CD4-positive, alpha-beta T cell treated with Interleukin-15 for 1 hour (primary cell): ENCODE measurements around the gene ZNFX1.
"Not testable (repeated sequence)": the region's sequence is repeated elsewhere in the genome, so short reads cannot be mapped to it uniquely, and the experiment has no call there.

Experiments
- DNase-seq: peaks from one replicate; pipeline ENCODE4 v3.0.0-alpha.2; 2020

Gene ZNFX1

DNA sequence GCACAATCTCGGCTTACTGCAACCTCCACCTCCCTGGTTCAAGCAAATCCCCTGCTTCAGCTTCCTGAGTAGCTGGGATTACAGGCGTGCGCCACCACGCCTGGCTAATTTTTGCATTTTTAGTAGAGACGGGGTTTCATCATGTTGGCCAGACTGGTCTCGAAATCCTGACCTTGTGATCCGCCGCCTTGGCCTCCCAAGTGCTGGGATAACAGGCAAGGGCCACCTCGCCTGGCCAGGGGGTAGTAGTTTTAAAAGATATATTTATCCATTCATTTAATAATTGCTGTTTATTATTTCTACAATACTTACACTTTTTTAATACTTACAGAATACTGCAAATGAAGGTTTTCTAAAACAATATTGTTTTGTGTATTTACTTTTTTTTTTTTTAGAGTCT lies 74.1 kb downstream of the ZNFX1 start:
- DNase-seq = no peak

DNA sequence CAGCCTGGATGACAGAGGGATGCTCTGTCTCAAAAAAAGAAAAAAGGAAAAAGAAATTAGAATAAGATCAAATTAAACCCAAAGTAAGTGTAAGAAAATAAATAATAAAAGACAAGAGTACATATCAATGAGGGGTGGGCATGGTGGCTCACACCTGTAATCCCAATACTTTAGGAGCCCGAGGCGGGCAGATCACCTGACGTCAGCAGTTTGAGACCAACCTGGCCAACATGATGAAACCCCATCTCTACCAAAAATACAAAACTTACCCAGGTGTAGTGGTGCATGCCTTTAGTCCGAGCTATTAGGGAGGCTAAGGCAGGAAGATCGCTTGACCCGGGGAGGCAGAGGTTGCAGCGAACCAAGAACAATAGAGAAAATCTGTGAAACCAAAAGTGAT lies 74.8 kb downstream of the ZNFX1 start:
- DNase-seq = no peak

DNA sequence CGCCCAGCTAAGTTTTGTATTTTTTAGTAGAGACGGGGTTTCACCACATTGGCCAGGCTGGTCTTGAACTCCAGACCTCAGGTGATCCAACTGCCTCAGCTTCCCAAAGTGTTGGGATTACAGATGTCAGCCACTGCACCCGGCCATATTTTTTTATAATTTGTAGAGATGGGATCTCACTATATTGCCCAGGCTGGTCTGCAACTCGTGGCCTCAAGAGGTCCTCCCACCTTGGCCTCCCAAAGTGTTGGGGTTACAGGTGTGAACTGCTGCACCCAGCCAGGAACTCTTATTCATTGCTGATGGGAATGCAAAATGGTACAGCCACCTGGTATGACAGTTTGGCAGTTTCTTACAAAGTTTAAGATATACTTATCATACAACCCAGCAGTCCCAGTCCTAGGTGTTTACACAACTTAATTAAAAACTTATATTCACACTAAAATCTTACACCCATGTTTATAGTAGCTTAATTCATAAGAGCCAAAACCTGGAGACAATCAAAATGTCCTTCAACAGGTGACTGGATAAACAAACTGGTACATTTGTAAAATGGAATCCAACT lies 78.0 kb downstream of the ZNFX1 start:
- DNase-seq = no peak

DNA sequence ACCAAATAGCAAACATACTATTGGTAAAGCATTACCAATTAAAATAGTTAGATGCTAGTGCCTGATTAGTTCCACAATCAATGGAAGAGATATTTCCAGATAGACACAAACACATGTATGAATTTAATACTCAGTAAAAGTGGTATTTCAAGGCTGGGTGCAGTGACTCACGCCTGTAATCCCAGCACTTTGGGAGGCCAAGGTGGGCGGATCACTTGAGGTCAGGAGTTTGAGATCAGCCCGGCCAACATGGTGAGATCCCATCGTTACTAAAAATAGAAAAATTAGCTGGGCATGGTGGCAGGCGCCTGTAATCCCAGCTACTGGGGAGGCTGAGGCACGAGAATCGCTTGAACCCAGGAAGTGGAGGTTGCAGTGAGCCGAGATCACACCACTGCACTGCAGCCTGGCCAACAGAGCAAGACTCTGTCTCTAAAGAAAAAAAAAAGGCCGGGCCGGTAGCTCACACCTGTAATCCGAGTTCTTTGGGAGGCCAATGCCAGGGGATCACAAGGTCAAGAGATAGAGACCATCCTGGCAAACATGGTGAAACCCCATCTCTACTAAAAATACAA lies 84.8 kb downstream of the ZNFX1 start:
- not testable (repeated sequence) for DNase-seq
